Mammary epithelial cell (primary cell): ENCODE results near the gene SNAI1.

Source experiments
- CTCF ChIP-seq, 2 donors: IDR thresholded peaks in 1 of 2; conservative IDR thresholded peaks in 1 of 2; 2 replicates each; pipeline ENCODE4 v1.5.1; 2011 to 2012; ENCODE audit warnings: inconsistent platforms in 2 of 2, low read length in 2 of 2, mild to moderate bottlenecking in 2 of 2, control low read depth in 1 of 2, low read depth in 1 of 2; ENCODE audit not compliant: insufficient read depth in 1 of 2; ENCODE audit errors: extremely low read depth in 1 of 2
- EZH2 ChIP-seq: IDR thresholded peaks from 2 replicates; pipeline ENCODE4 v1.6.1; 2012; ENCODE audit warnings: low read length, inconsistent platforms, borderline replicate concordance

GRCh38 chr20:49980140-49981008, 2.4 kb upstream of the SNAI1 start:
- TF ChIP-seq CTCF (conservative IDR thresholded peaks at IDR 0.05 in 1 of 2, IDR thresholded peaks at IDR 0.05 in 1 of 2; ENCODE audit: extremely low read depth in 1 of 2, insufficient read depth in 1 of 2, low read depth in 1 of 2, low read length in 2 of 2), result no peak
- TF ChIP-seq EZH2, result no peak
